Lower leg skin (tissue), 3 donors: ENCODE results near the gene NSMCE4A.

Experiments used
- CTCF ChIP-seq, 3 donors: fragments of 450-650 bp; IDR thresholded peaks; one replicate each; pipeline ENCODE4 v1.5.1; 2016; ENCODE audit warnings: antibody characterized with exemption in 3 of 3, mild to moderate bottlenecking in 3 of 3, moderate library complexity in 2 of 3
- POLR2A ChIP-seq, 2 donors: fragments of 450-650 bp; IDR thresholded peaks; one replicate each; pipeline ENCODE4 v1.6.1; 2016 to 2017; ENCODE audit warnings: antibody characterized with exemption in 2 of 2, mild to moderate bottlenecking in 1 of 2, moderate library complexity in 1 of 2

GRCh38 chr10:122018491-122018890 is 43.5 kb upstream of the NSMCE4A start:
- TF ChIP-seq CTCF (IDR thresholded peaks at IDR 0.05) (no peak), POLR2A (IDR thresholded peaks at IDR 0.05) (no peak)
